Amniotic stem cell (primary cell): ENCODE results near the gene POLR2J3.
"Not testable (repeated sequence)": the region's sequence is repeated elsewhere in the genome, so short reads cannot be mapped to it uniquely, and the experiment has no call there.

Experiments used
- DNase-seq: peaks from one replicate; lab custom pipeline; 2025; lab: John Stamatoyannopoulos, UW

Gene POLR2J3

GRCh38 chr7:102572261-102573239 lies at the start of gene POLR2J3:
TSS of gene POLR2J3 (minus strand) at chr7:102572583. CDS start at chr7:102572521, 62 bp downstream.
- DNase-seq = not testable (repeated sequence)

- not testable (repeated sequence) for DNase-seq
Observed at GRCh38 chr7:102618122-102618521, 45.7 kb upstream of the POLR2J3 start.

GRCh38 chr7:102616507-102617125 lies 44.2 kb upstream of the POLR2J3 start, which contains the start of gene RASA4:
TSS of gene RASA4 (minus strand) at chr7:102616756. CDS start at chr7:102616689, 67 bp downstream.
- not testable (repeated sequence) for DNase-seq

- DNase-seq = not testable (repeated sequence)
Observed at GRCh38 chr7:102615930-102616329, 43.5 kb upstream of the POLR2J3 start.

- not testable (repeated sequence) for DNase-seq
Observed at GRCh38 chr7:102614873-102615272, 42.5 kb upstream of the POLR2J3 start.

- not testable (repeated sequence) for DNase-seq
Observed at GRCh38 chr7:102614346-102614697, 41.9 kb upstream of the POLR2J3 start.

- not testable (repeated sequence) for DNase-seq
Observed at GRCh38 chr7:102613575-102614345, 41.4 kb upstream of the POLR2J3 start.

- not testable (repeated sequence) for DNase-seq
Observed at GRCh38 chr7:102611675-102612325, 39.4 kb upstream of the POLR2J3 start.

- DNase-seq = not testable (repeated sequence)
Observed at GRCh38 chr7:102611013-102611674, 38.8 kb upstream of the POLR2J3 start.

GRCh38 chr7:102610441-102610840 lies 38.1 kb upstream of the POLR2J3 start:
- not testable (repeated sequence) for DNase-seq

- DNase-seq = not testable (repeated sequence)
Observed at GRCh38 chr7:102609734-102610133, 37.4 kb upstream of the POLR2J3 start.

GRCh38 chr7:102606848-102607247 lies 34.5 kb upstream of the POLR2J3 start:
- not testable (repeated sequence) for DNase-seq

GRCh38 chr7:102604431-102605145 lies 32.2 kb upstream of the POLR2J3 start:
- DNase-seq = not testable (repeated sequence)

GRCh38 chr7:102602317-102602716 lies 29.9 kb upstream of the POLR2J3 start:
- not testable (repeated sequence) for DNase-seq

GRCh38 chr7:102599699-102600098 lies 27.3 kb upstream of the POLR2J3 start:
- not testable (repeated sequence) for DNase-seq

- not testable (repeated sequence) for DNase-seq
Observed at GRCh38 chr7:102596036-102596435, 23.7 kb upstream of the POLR2J3 start.

GRCh38 chr7:102593637-102594334 lies 21.4 kb upstream of the POLR2J3 start:
- not testable (repeated sequence) for DNase-seq

GRCh38 chr7:102592477-102593019 lies 20.2 kb upstream of the POLR2J3 start:
- not testable (repeated sequence) for DNase-seq

GRCh38 chr7:102589857-102590256 lies 17.5 kb upstream of the POLR2J3 start:
- not testable (repeated sequence) for DNase-seq
